GM21360 (cell line): ENCODE measurements around the gene NEUROD2.

ENCODE experiments used
- ATAC-seq: cut with Tn5 transposase; IDR thresholded peaks from one replicate; pipeline ENCODE4 v1.9.1; 2021; ENCODE audit warnings: mild to moderate bottlenecking, moderate library complexity; ENCODE audit not compliant: unreplicated experiment

Gene NEUROD2

DNA sequence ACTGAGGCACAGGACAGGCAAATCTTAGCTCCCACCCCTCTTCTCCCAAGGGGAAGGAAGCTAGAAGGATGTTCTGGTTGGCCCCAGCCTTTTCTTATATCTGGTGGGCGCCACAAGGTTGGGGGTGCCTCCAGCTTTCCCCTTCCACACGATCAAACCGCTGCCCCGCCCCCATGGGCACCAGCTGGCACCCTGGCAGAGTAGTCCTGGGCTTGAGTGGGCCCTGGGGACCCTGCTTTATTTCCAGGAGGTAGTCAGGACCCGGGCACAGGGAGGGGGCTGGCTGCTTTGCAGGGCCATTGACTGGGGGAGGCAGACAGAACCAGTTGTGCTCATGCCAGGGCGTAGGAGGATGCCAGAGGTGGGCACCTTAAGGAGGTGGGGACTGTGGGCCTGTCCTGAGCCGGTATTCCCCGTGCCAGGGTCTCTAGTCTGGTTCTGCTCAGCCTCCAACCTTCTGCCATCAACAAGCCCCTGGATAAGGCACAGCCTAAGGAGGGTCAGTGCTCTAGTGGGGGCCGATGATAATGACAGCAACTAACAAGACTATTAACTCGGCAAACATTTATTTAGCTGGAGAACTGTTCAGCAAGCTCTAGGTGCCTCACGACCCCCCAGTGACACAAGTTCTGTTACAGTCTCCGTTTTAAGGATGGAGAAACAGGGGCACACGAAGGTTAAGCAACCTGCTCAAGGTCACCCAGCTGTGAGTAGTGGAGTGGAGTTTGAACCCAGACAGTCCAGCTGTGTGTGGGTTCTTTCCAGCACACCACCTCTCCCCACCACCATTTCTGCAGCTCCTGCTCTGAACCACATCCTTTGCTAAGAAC lies 11.5 kb upstream of the NEUROD2 start:
- no peak for ATAC-seq

DNA sequence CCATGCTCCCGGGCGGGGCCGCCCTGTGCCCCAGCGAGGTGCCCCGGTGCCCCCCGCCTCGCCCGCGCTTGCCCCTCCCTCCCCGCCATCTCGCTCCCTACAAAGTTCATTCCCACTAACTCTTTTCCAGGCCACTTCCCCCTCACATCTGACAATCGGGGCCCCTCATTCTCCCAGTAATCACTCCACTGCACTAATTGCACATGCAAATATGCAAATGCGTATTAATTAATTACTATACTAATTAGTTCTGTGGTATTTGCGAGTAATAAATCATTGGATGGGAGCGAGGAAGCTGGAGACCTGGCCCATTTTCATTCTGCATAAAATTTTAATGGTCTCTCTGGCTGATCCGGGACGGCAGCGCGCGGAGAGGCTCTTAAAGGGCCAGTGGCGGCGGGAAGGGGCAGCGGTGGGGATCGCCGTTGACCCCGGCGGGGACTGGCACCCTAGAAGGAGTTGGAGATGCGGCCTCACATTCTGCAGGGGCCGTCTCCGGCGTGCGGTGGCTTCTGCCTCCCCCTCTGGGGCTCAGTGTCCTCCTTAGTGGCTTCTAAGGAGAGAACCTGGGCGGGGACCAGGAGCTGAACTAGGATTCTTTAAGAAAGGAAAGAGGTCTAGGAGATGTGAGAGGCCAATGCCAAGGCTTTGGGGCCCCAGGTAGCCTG lies 10.7 kb upstream of the NEUROD2 start:
- no peak for ATAC-seq

- ATAC-seq = no peak
These were observed 9.9 kb upstream of the NEUROD2 start for GRCh38 chr17:39617446-39618245.

- no peak for ATAC-seq
These were observed 9.4 kb upstream of the NEUROD2 start for GRCh38 chr17:39617100-39617445.

DNA sequence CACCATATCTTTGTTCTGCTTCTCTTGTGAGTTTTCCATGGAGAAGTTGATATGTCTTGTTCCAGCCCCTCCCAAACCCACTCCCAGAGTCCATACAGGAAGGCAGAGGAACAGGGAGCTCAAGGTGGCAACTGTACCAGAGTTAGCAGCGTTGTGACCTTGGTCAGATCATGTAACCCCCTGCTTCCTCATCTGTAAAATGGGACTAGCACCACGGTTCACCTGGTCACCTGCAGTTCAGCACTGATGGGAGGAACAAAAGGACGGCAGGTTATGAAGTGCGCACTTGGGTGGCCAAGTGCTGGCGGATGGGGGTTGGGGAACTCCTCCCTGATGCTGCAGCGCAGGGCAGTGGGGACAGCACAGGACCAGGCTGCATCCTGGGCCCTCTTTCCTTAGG lies 7.7 kb upstream of the NEUROD2 start:
- ATAC-seq = no peak

DNA sequence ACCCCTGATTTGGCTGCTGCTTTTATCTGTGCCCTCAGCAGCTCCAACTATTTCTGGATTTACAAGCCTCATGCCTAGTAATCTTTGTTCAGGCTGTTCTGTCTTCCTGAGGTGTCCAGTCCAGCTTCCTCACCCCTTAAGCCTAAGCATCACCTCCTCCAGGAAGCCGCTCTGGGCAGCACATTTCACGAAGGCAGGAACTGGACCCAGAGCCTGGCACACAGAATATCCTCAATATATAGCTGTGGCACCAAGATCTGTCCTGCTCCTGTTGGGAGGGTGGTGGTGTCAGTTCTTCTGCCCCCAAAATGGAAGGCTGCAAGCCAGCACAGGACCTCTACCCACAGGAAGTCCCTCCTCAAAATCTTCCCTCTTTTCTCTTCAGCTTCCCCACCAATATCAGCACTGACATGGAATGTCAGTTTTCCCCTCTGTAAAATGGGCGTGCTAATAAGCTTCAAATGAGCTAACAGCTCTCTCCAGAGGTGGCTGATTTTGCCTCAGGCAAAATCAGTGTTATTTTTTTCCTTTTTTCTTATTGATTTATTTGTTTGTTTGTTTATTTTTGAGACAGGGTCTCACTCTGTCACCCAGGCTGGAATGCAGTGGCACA lies 6.9 kb upstream of the NEUROD2 start:
- no peak for ATAC-seq

DNA sequence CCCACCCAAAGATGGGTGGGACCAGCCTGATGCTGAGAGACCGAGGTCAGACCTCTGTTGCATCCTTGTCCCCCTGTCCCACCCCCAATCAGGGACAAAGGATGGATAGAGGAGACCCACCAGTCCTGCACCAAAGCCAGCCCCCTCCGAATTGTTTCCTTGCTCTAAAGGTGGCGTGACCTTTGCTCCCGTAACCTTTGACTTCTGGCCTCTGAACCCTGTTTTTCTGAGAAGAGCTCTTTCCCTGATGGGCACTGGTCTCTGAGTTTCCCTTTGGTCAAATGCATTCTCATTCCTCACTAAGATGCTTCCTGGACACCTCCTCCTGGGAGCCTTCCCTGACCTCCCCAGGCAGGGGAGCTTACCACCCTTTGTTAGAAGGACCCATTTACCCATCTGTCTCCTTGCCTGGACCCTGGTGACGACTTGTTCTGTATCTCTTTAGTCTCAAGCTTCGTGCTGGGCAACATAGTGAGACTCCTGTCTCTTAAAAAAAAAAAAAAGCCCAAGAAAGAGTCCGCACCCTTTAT lies 5.3 kb upstream of the NEUROD2 start:
- no peak for ATAC-seq

- no peak for ATAC-seq
These were observed 4.7 kb upstream of the NEUROD2 start for GRCh38 chr17:39612291-39612894.

GRCh38 chr17:39611401-39612112 lies 3.8 kb upstream of the NEUROD2 start:
- no peak for ATAC-seq

DNA sequence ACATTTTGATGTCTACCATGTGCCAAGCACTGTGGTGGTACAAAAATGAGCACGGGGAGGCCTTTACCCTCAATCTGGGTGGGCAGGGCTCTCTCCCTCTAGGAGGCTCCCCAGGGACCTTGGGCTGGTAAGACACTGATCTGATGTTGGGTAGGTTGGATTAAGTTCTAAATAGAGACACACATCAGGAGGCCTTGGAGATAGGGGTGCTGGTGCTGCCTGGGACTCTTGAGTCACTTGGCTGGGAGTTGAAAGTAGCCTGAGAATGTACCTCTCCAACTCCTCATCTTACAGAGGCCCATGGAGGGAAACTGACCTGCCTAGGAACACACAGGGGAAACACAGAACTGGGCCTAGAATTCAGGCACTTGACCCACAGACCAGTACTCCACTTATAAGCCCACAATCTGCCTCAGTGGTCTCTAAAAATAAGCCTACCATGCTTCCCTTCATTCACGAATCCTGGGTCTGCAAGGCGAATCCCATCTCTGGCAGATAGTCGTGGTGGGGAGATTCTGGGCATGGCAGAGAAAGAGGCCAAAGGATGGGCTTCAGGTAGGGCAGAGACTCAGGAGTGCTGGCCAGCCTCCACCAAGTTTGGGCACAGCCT lies 1.8 kb upstream of the NEUROD2 start:
- no peak for ATAC-seq

GRCh38 chr17:39608142-39608981 lies 642 bp upstream of the NEUROD2 start:
- ATAC-seq = no peak

- no peak for ATAC-seq
These were observed 466 bp downstream of the NEUROD2 start for GRCh38 chr17:39607057-39607850.

DNA sequence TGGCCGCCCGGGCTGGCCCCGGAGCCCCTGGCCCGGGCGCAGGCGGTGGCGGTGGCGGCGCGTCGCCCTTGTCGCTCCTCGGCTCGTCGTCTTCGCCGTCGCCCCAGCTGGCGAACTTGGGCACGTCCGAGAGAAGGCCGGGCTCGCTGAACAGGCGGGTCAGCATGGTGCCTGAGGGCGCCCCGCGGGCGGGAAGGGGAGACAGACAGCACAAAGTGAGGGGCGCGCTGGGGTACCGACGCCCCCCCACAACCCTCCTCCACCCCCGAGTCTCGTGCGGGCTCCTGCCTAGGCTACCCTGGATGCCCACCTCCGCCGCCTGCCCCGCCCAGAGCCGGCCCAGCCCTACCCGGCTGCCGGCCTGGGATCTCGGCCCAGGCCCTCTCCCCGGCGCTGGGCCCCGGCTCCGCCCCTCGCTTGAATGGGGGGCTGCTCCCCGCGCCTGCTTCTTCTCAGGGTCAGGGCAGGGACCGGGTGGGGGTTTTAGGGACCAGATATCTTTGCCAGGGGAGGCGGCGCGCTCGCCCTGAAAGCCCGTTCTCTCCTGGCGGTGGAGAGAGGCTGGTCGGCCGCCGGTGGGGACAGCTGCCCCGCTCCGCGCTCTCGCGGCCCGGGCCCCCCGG lies 1.2 kb downstream of the NEUROD2 start:
- ATAC-seq = no peak

DNA sequence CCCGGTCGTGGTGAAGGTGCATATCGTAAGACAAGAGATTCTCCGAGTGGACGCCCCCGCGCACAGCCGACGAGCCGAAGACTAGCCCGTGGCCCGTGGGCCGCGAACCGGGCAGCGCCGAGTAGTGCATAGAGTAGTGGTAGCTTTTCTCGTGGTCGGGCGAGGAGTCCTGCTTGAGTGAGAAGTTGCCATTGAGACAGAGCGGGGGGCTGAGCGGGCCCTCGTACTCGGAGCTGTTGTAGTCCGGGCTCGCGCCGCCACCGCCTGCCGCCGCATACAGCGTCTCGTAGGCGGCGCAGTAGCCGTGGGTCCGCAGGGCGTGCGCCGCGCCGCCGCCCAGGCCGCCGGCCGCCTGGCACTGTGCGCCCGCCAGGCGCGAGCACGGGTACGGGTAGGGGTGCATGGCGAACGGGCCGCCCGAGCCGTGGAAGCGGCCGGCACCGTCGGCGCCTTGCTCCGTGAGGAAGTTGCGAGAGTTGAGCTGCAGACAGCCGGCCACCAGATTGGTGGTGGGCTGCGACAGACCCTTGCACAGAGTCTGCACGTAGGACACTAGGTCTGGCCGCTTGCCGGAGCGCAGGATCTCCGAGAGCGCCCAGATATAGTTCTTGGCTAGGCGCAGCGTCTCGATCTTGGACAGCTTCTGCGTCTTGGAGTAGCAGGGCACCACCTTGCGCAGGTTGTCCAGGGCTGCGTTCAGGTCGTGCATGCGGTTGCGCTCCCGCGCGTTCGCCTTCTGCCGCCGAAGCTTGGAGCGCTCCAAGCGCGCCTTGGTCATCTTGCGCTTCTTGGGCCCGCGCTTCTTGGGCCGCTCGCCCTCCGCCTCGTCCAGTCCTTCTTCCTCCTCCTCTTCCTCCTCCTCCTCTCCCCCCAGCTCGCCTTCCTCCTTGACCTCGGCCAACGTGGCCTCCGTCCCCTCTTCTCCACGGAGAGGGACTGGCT lies 2.0 kb downstream of the NEUROD2 start:
- no peak for ATAC-seq

- no peak for ATAC-seq
These were observed 2.7 kb downstream of the NEUROD2 start for GRCh38 chr17:39604911-39605491.
